Skeletal muscle satellite cell (primary cell): ENCODE measurements around the gene BRI3BP.
A peak's percentile ranks its signal among the peaks of the same experiment; 100 is the strongest.
"Not testable (repeated sequence)": the region's sequence is repeated elsewhere in the genome, so short reads cannot be mapped to it uniquely, and the experiment has no call there.

Experiments used
- H3K27me3 ChIP-seq: 2 replicates; pipeline ENCODE4 v1.7.0; 2013; ENCODE audit warnings: low read length; ENCODE audit not compliant: control insufficient read depth, insufficient read depth
- H3K36me3 ChIP-seq: 2 replicates; pipeline ENCODE4 v1.7.0; 2013; ENCODE audit warnings: mild to moderate bottlenecking, control low read depth, low read length; ENCODE audit not compliant: insufficient read depth
- H3K4me1 ChIP-seq: 2 replicates; pipeline ENCODE4 v1.7.0; 2013; ENCODE audit warnings: low read length; ENCODE audit not compliant: control insufficient read depth, insufficient read depth
- H3K4me2 ChIP-seq: 2 replicates; pipeline ENCODE4 v1.7.0; 2013; ENCODE audit warnings: mild to moderate bottlenecking, low read length
- H3K4me3 ChIP-seq: 2 replicates; pipeline ENCODE4 v1.7.0; 2013; ENCODE audit warnings: low read length
- H3K9ac ChIP-seq: 2 replicates; pipeline ENCODE4 v1.7.0; 2013; ENCODE audit warnings: mild to moderate bottlenecking, low read depth, low read length, moderate library complexity
- H3K9me3 ChIP-seq: replicated peaks from 2 replicates; pipeline ENCODE4 v1.7.0; 2013; ENCODE audit warnings: mild to moderate bottlenecking, control low read depth, low read length

BRI3BP gene

DNA sequence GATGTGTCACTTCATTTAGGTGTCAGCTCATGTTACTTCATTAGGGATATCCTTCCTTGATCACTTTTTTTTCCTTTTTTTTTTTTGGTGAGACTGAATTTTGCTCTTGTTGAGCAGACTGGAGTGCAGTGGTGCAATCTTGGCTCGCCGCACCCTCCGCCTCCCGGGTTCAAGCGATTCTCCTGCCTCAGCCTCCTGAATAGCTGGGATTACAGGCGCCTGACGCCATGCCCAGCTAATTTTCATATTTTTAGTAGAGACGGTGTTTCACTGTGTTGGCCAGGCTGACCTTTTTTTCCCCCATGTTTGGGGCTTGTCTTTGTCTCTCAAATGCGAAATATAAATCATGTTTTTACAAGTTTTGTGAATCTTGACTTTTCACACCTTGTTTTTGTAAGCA lies 62.1 kb downstream of the BRI3BP start:
- H3K36me3 ChIP-seq = no peaks in the 10 kb centered on the region
- peaks cover 3% of the 10 kb centered on the region for H3K27me3 ChIP-seq
- H3K9ac ChIP-seq = no peak overlapping the region
- H3K4me2 ChIP-seq = no peak overlapping the region
- no peak overlapping the region for H3K4me3 ChIP-seq
- H3K4me1 ChIP-seq = no peaks in the 10 kb centered on the region
- H3K9me3 ChIP-seq = no peaks in the 10 kb centered on the region

- Histone ChIP-seq H3K4me3 (no peak overlapping the region), H3K9me3 (no peaks in the 10 kb centered on the region), H3K4me2 (no peak overlapping the region), H3K36me3 (no peaks in the 10 kb centered on the region), H3K27me3 (peaks cover 3% of the 10 kb centered on the region), H3K4me1 (no peaks in the 10 kb centered on the region), H3K9ac (no peak overlapping the region)
Measured at GRCh38 chr12:125056306-125056705, 62.9 kb downstream of the BRI3BP start.

- H3K4me1 ChIP-seq = no peaks in the 10 kb centered on the region
- H3K4me2 ChIP-seq = no peak overlapping the region
- no peak overlapping the region for H3K9ac ChIP-seq
- H3K9me3 ChIP-seq = no peaks in the 10 kb centered on the region
- H3K4me3 ChIP-seq = no peak overlapping the region
- H3K27me3 ChIP-seq = peaks cover 3% of the 10 kb centered on the region
- no peaks in the 10 kb centered on the region for H3K36me3 ChIP-seq
Measured at GRCh38 chr12:125057708-125058107, 64.3 kb downstream of the BRI3BP start.

DNA sequence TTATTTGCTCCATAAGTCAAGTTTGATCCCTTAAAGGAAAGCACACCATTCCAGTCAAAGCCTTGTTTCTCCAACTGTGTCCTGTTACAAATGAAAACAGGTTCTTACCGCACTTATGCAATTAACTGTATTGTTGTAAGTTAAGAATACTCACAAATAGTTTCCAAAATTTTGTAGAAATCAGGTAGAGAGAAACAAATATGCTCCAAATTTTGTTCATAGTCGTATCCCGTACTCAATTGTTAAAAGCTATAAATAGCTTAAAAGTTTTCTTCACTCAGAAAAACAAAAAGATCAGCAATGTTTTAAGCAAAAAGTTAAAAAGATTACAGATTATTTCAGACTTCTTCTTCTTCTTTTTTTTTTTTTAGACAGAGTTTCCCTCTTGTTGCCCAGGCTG lies 67.8 kb downstream of the BRI3BP start:
- Histone ChIP-seq H3K36me3 (no peaks in the 10 kb centered on the region), H3K9ac (no peak overlapping the region), H3K27me3 (peaks cover 3% of the 10 kb centered on the region), H3K4me1 (peaks cover 8% of the 10 kb centered on the region), H3K4me2 (no peak overlapping the region), H3K4me3 (no peak overlapping the region), H3K9me3 (no peaks in the 10 kb centered on the region)

- peaks cover 14% of the 10 kb centered on the region for H3K4me1 ChIP-seq
- not testable (repeated sequence) for H3K9me3 ChIP-seq, H3K9ac ChIP-seq, H3K4me2 ChIP-seq, H3K36me3 ChIP-seq, H3K4me3 ChIP-seq, H3K27me3 ChIP-seq
Measured at GRCh38 chr12:125063522-125063921, 70.1 kb downstream of the BRI3BP start.

DNA sequence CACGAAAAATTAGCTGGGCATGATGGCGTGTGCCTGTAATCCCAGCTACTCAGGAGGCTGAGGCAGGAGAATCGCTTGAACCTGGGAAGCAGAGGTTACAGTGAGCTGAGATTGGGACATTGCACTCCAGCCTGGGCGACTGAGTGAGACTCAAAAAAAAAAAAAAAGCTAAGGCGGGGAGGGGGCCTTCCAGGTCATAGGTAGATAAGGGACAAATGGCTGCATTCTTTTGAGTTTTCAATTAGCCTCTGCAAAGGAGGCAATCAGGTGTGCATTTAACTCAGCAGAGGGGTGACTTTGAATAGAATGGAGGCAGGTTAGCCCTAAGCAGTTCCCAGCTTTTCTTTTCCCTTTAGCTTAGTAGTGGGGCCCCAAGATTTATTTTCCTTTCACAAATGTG lies 71.0 kb downstream of the BRI3BP start:
- peaks cover 3% of the 10 kb centered on the region for H3K36me3 ChIP-seq
- H3K9ac ChIP-seq = peak overlapping the region; percentile 89
- H3K27me3 ChIP-seq = no peaks in the 10 kb centered on the region
- no peaks in the 10 kb centered on the region for H3K9me3 ChIP-seq
- H3K4me2 ChIP-seq = peak overlapping the region; percentile 92
- peaks cover 14% of the 10 kb centered on the region for H3K4me1 ChIP-seq
- H3K4me3 ChIP-seq = peak overlapping the region; percentile 96

- Histone ChIP-seq H3K4me1 (peaks cover 14% of the 10 kb centered on the region), H3K4me3 (peak within 1 kb of the TSS; percentile 96), H3K27me3 (no peaks in the 10 kb centered on the region), H3K4me2 (peak within 1 kb of the TSS; percentile 92), H3K9me3 (no peaks in the 10 kb centered on the region), H3K9ac (peak within 1 kb of the TSS; percentile 89), H3K36me3 (peaks cover 3% of the 10 kb centered on the region)
Measured at GRCh38 chr12:125065021-125065918, 71.8 kb downstream of the BRI3BP start, which contains the start of gene AACS. AACS (plus strand) TSS chr12:125065435; CDS start chr12:125065585, 150 bp downstream.

- Histone ChIP-seq H3K27me3 (no peaks in the 10 kb centered on the region), H3K9me3 (no peaks in the 10 kb centered on the region), H3K4me3 (peak overlapping the region; percentile 96), H3K36me3 (peaks cover 9% of the 10 kb centered on the region), H3K9ac (peak overlapping the region; percentile 89), H3K4me1 (peaks cover 14% of the 10 kb centered on the region), H3K4me2 (peak overlapping the region; percentile 92)
Measured at GRCh38 chr12:125065919-125066570, 72.6 kb downstream of the BRI3BP start.

- Histone ChIP-seq H3K4me2 (no peak overlapping the region), H3K9me3 (no peaks in the 10 kb centered on the region), H3K4me1 (peaks cover 14% of the 10 kb centered on the region), H3K4me3 (no peak overlapping the region), H3K9ac (no peak overlapping the region), H3K36me3 (peaks cover 19% of the 10 kb centered on the region), H3K27me3 (no peaks in the 10 kb centered on the region)
Measured at GRCh38 chr12:125068391-125068790, 74.9 kb downstream of the BRI3BP start.

GRCh38 chr12:125069616-125070015 lies 76.2 kb downstream of the BRI3BP start:
- Histone ChIP-seq H3K36me3 (peaks cover 19% of the 10 kb centered on the region), H3K4me1 (peaks cover 14% of the 10 kb centered on the region), H3K9me3 (no peaks in the 10 kb centered on the region), H3K27me3 (no peaks in the 10 kb centered on the region), H3K4me2 (no peak overlapping the region), H3K4me3 (no peak overlapping the region), H3K9ac (no peak overlapping the region)

- H3K4me2 ChIP-seq = no peak overlapping the region
- peaks cover 19% of the 10 kb centered on the region for H3K36me3 ChIP-seq
- H3K9me3 ChIP-seq = no peaks in the 10 kb centered on the region
- H3K4me3 ChIP-seq = no peak overlapping the region
- no peaks in the 10 kb centered on the region for H3K27me3 ChIP-seq
- no peak overlapping the region for H3K9ac ChIP-seq
- peaks cover 14% of the 10 kb centered on the region for H3K4me1 ChIP-seq
Measured at GRCh38 chr12:125070112-125070511, 76.7 kb downstream of the BRI3BP start.
